GM12892 (cell line): ENCODE results near the gene TMEM150C.
"Not testable (repeated sequence)": the region's sequence is repeated elsewhere in the genome, so short reads cannot be mapped to it uniquely, and the experiment has no call there.

Source experiments
- POLR2A ChIP-seq: IDR thresholded peaks from 2 replicates; pipeline ENCODE4 v1.6.1; 2011; ENCODE audit warnings: low read depth, low read length, control low read depth
- POLR2AphosphoS5 ChIP-seq: IDR thresholded peaks from 2 replicates; pipeline ENCODE4 v1.6.1; 2011; ENCODE audit warnings: low read depth, low read length, control low read depth
- TAF1 ChIP-seq: IDR thresholded peaks from 2 replicates; pipeline ENCODE4 v1.6.1; 2011; ENCODE audit warnings: low read depth, mild to moderate bottlenecking, control low read depth, low read length, borderline replicate concordance

DNA sequence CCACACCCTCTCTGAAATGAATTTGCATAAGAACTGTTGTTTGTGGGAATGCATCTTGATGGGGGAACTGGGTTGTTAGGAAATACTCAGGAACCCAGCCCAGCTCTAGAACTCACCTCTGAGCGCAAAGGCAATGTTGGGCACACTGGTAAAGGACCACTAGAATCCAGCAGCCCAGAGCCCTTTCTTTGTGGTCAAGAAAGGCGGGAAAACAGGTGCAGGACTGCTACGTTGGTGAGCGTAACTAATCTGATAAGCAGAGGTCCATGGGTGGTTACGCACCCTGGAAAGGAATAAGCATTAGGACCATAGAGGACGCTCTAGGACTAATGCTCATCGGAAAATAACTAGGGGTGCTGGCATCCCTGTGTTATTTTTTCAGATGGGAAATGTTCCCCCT lies 85.9 kb downstream of the TMEM150C start:
- TF ChIP-seq POLR2A, POLR2AphosphoS5, TAF1: not testable (repeated sequence)
